ENCODE data around the gene LDLRAD3. TPM values are rescaled to one million over a fixed set of nuclear protein-coding genes. Genes with fewer than 3 reads are reported as not detected.

LDLRAD3 gene
- total RNA-seq, 4 donors from 2014 or later: 19.4 to 49.5 (median 31.0) TPM

- peak overlapping the region in 1 of 4 donors; percentile 20 for H3K27ac ChIP-seq
- 56 to 66% methylated on average over 10 of the region's 10 CpGs for WGBS, 2 donors
- peaks cover 0 to 45% (median 0%) of the 10 kb centered on the region in 4 donors for H3K4me1 ChIP-seq
- TF ChIP-seq POLR2A (IDR thresholded peaks at IDR 0.05) (no peak), CTCF (IDR thresholded peaks at IDR 0.05) (no peak)
- H3K27me3 ChIP-seq: no peaks in the 10 kb centered on the region
- H3K36me3 ChIP-seq: peaks cover 0 to 4% (median 0%) of the 10 kb centered on the region in 3 donors
- no peak overlapping the region for H3K4me3 ChIP-seq
- H3K9me3 ChIP-seq: peaks cover 0 to 12% (median 0%) of the 10 kb centered on the region in 4 donors
- no peak for DNase-seq (ENCODE audit: low spot score in 2 of 2)
Measured at GRCh38 chr11:35969089-35970042, 25.5 kb downstream of the LDLRAD3 start.

GRCh38 chr11:35970445-35970844, 26.6 kb downstream of the LDLRAD3 start:
- WGBS, 2 donors: 77 to 87% methylated on average over 3 of the region's 3 CpGs
- Histone ChIP-seq H3K27me3 (no peaks in the 10 kb centered on the region), H3K4me3 (no peak overlapping the region), H3K27ac (peak overlapping the region in 1 of 4 donors; percentile 20), H3K9me3 (peaks cover 0 to 15% (median 0%) of the 10 kb centered on the region in 4 donors), H3K4me1 (peaks cover 0 to 34% (median 0%) of the 10 kb centered on the region in 4 donors), H3K36me3 (peaks cover 0 to 11% (median 0%) of the 10 kb centered on the region in 3 donors)
- no peak for DNase-seq (ENCODE audit: low spot score in 2 of 2)
- TF ChIP-seq CTCF (IDR thresholded peaks at IDR 0.05) (no peak), POLR2A (IDR thresholded peaks at IDR 0.05) (no peak), EP300 (IDR thresholded peaks at IDR 0.05) (no peak)

GRCh38 chr11:35971841-35972422, 28.1 kb downstream of the LDLRAD3 start:
- H3K4me1 ChIP-seq: peaks cover 0 to 26% (median 0%) of the 10 kb centered on the region in 4 donors
- H3K4me3 ChIP-seq: no peak overlapping the region
- H3K27me3 ChIP-seq: no peaks in the 10 kb centered on the region
- H3K27ac ChIP-seq: no peak overlapping the region
- H3K9me3 ChIP-seq: peaks cover 0 to 15% (median 0%) of the 10 kb centered on the region in 4 donors
- 91 to 93% methylated on average over 5 of the region's 5 CpGs for WGBS, 2 donors
- DNase-seq (ENCODE audit: low spot score in 2 of 2): no peak
- TF ChIP-seq CTCF (IDR thresholded peaks at IDR 0.05): no peak
- TF ChIP-seq POLR2A (IDR thresholded peaks at IDR 0.05): no peak
- no peak for TF ChIP-seq EP300 (IDR thresholded peaks at IDR 0.05)
- peaks cover 0 to 11% (median 0%) of the 10 kb centered on the region in 3 donors for H3K36me3 ChIP-seq

GRCh38 chr11:35974882-35975589, 31.2 kb downstream of the LDLRAD3 start:
- Histone ChIP-seq H3K9me3 (peaks cover 0 to 15% (median 0%) of the 10 kb centered on the region in 4 donors), H3K27me3 (no peaks in the 10 kb centered on the region), H3K4me3 (no peak overlapping the region), H3K4me1 (peaks cover 0 to 24% (median 5%) of the 10 kb centered on the region in 4 donors), H3K27ac (peak overlapping the region in 1 of 4 donors; percentile 52), H3K36me3 (peaks cover 0 to 11% (median 0%) of the 10 kb centered on the region in 3 donors)
- DNase-seq (ENCODE audit: low spot score in 2 of 2): peak in 1 of 2 donors; percentile 25
- WGBS, 2 donors: 66 to 74% methylated on average over 3 of the region's 3 CpGs
- no peak for TF ChIP-seq CTCF (IDR thresholded peaks at IDR 0.05)
- no peak for TF ChIP-seq EP300 (IDR thresholded peaks at IDR 0.05)
- TF ChIP-seq POLR2A (IDR thresholded peaks at IDR 0.05): no peak
